Stimulated activated CD8-positive, alpha-beta memory T cell treated with anti-CD3 and anti-CD28 coated beads, Interleukin-4, amount 100 ng/mL, for 48 hours (primary cell): Measurements from ENCODE around the gene ACOX2.
"Not testable (repeated sequence)": the region's sequence is repeated elsewhere in the genome, so short reads cannot be mapped to it uniquely, and the experiment has no call there.

ENCODE experiments used
- DNase-seq: peaks from one replicate; pipeline ENCODE4 v3.0.0-alpha.2; 2020

ACOX2 gene

GRCh38 chr3:58534592-58535494 lies 2.1 kb downstream of the ACOX2 start:
- no peak for DNase-seq

- DNase-seq: peak; percentile 87
Observed at GRCh38 chr3:58532794-58533220, 4.2 kb downstream of the ACOX2 start.

- DNase-seq: no peak
Observed at GRCh38 chr3:58531956-58532355, 5.0 kb downstream of the ACOX2 start.

GRCh38 chr3:58531555-58531954 lies 5.4 kb downstream of the ACOX2 start:
- no peak for DNase-seq

- DNase-seq: no peak
Observed at GRCh38 chr3:58530354-58530865, 6.6 kb downstream of the ACOX2 start.

- DNase-seq: peak; percentile 35
Observed at GRCh38 chr3:58529516-58530353, 7.3 kb downstream of the ACOX2 start.

GRCh38 chr3:58528629-58529028 lies 8.4 kb downstream of the ACOX2 start:
- DNase-seq: no peak

- DNase-seq: not testable (repeated sequence)
Observed at GRCh38 chr3:58527440-58527839, 9.6 kb downstream of the ACOX2 start.

- DNase-seq: no peak
Observed at GRCh38 chr3:58526515-58526957, 10.5 kb downstream of the ACOX2 start.

- no peak for DNase-seq
Observed at GRCh38 chr3:58524326-58524888, 12.6 kb downstream of the ACOX2 start.

GRCh38 chr3:58522759-58523425 lies 14.1 kb downstream of the ACOX2 start:
- no peak for DNase-seq

- DNase-seq: no peak
Observed at GRCh38 chr3:58521917-58522631, 14.9 kb downstream of the ACOX2 start.

GRCh38 chr3:58521336-58521670 lies 15.7 kb downstream of the ACOX2 start:
- no peak for DNase-seq

- no peak for DNase-seq
Observed at GRCh38 chr3:58520403-58521335, 16.3 kb downstream of the ACOX2 start.

- DNase-seq: no peak
Observed at GRCh38 chr3:58519668-58520402, 17.2 kb downstream of the ACOX2 start.

- DNase-seq: no peak
Observed at GRCh38 chr3:58518291-58518789, 18.6 kb downstream of the ACOX2 start.

- no peak for DNase-seq
Observed at GRCh38 chr3:58514405-58514804, 22.6 kb downstream of the ACOX2 start.

- no peak for DNase-seq
Observed at GRCh38 chr3:58508437-58508836, 28.6 kb downstream of the ACOX2 start.

GRCh38 chr3:58507356-58508078 lies 29.5 kb downstream of the ACOX2 start:
- DNase-seq: no peak
